K562 (cell line): ENCODE measurements around the gene SLC2A6.

Experiments used
- EGR1 ChIP-seq: fragments of 450-650 bp; conservative IDR thresholded peaks from 2 replicates; pipeline ENCODE4 v1.6.1; 2017; ENCODE audit warnings: mild to moderate bottlenecking
- ETV1 ChIP-seq: fragments of 450-650 bp; conservative IDR thresholded peaks from 2 replicates; pipeline ENCODE4 v1.6.1; 2016; ENCODE audit warnings: missing genetic modification characterization, control low read depth, low read depth, missing compliant biosample characterization
- EZH2 ChIP-seq: IDR thresholded peaks from 2 replicates; pipeline ENCODE4 v1.6.1; 2012; ENCODE audit warnings: low read depth, mild to moderate bottlenecking, inconsistent platforms, low read length, borderline replicate concordance
- GABPB2 ChIP-seq: fragments of 250-450 bp; sonication (Bioruptor Pico); conservative IDR thresholded peaks from 2 replicates; pipeline ENCODE4 v1.5.1; 2021; ENCODE audit warnings: mild to moderate bottlenecking
- RBBP5 ChIP-seq: fragments of 200-600 bp; sonication (generic); IDR thresholded peaks from 2 replicates; pipeline ENCODE4 v1.6.1; 2012; ENCODE audit warnings: borderline replicate concordance, mild to moderate bottlenecking, low read length, control low read depth, inconsistent platforms; ENCODE audit not compliant: insufficient read depth, poor library complexity, severe bottlenecking
- RCOR1 ChIP-seq, 2 experiments: IDR thresholded peaks; 2 replicates each; pipeline ENCODE4 v1.6.1; 2012; ENCODE audit warnings: low read depth in 2 of 2, low read length in 2 of 2, borderline replicate concordance in 1 of 2, improper control_type of control experiment in 1 of 2
- SMARCE1 ChIP-seq: fragments of 450-650 bp; IDR thresholded peaks from 2 replicates; pipeline ENCODE4 v1.7.1; 2016; ENCODE audit warnings: mild to moderate bottlenecking
- ZNF143 ChIP-seq: sonication (generic); formaldehyde crosslinking; IDR thresholded peaks from 2 replicates; pipeline ENCODE4 v1.9.0; 2022; ENCODE audit warnings: mild to moderate bottlenecking, missing genetic modification reagents
- ZNF24 ChIP-seq: fragments of 450-650 bp; IDR thresholded peaks from 2 replicates; pipeline ENCODE4 v1.6.1; 2016
- ZNF263 ChIP-seq: sonication (generic); formaldehyde crosslinking; IDR thresholded peaks from 2 replicates; pipeline ENCODE4 v1.8.0; 2022; ENCODE audit warnings: mild to moderate bottlenecking, missing genetic modification reagents, borderline replicate concordance
- ZSCAN32 ChIP-seq: fragments of 450-650 bp; formaldehyde crosslinking; IDR thresholded peaks from 2 replicates; pipeline ENCODE4 v1.4.0; 2020; ENCODE audit warnings: mild to moderate bottlenecking, moderate library complexity
- TF ChIP-seq, protein P1 (sequence below), 3 experiments: IDR thresholded peaks in 2 of 3; conservative IDR thresholded peaks in 1 of 3; 2 replicates each; pipeline ENCODE4 v1.5.1; 2011 to 2012; ENCODE audit warnings: low read length in 3 of 3, mild to moderate bottlenecking in 3 of 3, control low read depth in 2 of 3, improper control_type of control experiment in 1 of 3, inconsistent platforms in 1 of 3, low read depth in 1 of 3, mixed read lengths in 1 of 3, moderate library complexity in 1 of 3; ENCODE audit not compliant: insufficient read depth in 2 of 3
- TF ChIP-seq, protein P2 (sequence below), 2 experiments: fragments of 200-800 bp in 1 of 2; sonication (Bioruptor generic) in 1 of 2; sonication (generic) in 1 of 2; formaldehyde crosslinking in 1 of 2; IDR thresholded peaks in 1 of 2; conservative IDR thresholded peaks in 1 of 2; 2 replicates each; pipeline versions ENCODE4 v1.5.0 to v1.6.1; 2016 to 2020; ENCODE audit warnings: missing compliant biosample characterization in 1 of 2, missing genetic modification characterization in 1 of 2, missing genetic modification reagents in 1 of 2
- TF ChIP-seq, protein P3 (sequence below), 2 experiments: fragments of 450-650 bp; conservative IDR thresholded peaks; 2 replicates each; pipeline ENCODE4 v1.6.1; 2017; ENCODE audit warnings: mild to moderate bottlenecking in 2 of 2, moderate library complexity in 2 of 2

DNA sequence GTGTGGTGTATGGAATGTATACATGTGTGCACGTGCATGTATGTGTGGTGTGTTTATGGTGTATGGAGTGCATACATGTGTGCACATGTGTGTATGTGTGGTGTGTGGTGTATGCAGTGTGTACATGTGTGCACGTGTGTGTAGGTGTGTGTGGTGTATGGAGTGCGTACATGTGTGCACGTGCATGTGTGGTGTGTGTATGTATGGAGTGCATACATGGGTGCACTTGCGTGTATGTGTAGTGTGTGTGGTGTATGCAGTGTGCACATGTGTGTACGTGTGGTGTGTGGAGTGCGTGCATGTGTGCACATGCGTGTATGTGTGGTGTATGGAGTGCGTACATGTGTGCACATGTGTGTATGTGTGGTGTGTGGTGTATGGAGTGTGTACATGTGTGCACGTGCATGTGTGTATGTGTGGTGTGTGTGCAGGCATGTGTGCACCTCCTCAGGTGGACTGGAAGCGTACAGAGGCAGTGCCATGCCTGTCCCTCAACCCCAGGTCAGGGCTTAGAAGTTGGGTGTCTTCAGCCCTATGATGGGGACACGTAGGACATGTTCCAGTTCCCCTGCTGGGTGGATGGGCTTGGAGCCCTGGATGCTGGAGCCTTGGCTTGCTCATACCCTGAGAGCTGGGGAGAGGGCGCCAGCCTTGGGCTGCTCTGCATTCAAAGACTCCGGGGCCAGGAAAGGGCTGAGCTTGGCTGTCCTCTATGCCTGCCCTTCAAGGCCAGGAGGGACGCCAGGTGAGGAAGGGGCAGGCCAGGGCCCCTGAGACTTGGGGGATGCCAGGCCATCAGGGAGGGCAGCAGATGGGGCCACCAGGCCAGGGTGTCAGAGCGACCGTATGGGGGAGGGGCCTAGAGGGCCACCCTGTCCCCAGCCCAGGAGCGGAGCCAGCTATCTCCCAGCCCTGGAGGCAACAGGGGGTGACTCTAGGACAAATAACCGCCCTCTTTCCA lies 33.6 kb upstream of the SLC2A6 start:
- no peak for TF ChIP-seq ZNF143 (CRISPR knock-in tag)
- TF ChIP-seq ETV1 = no peak
- TF ChIP-seq ZSCAN32 = no peak
- no peak for TF ChIP-seq GABPB2 (CRISPR knock-in tag)
- TF ChIP-seq, protein P1, sequence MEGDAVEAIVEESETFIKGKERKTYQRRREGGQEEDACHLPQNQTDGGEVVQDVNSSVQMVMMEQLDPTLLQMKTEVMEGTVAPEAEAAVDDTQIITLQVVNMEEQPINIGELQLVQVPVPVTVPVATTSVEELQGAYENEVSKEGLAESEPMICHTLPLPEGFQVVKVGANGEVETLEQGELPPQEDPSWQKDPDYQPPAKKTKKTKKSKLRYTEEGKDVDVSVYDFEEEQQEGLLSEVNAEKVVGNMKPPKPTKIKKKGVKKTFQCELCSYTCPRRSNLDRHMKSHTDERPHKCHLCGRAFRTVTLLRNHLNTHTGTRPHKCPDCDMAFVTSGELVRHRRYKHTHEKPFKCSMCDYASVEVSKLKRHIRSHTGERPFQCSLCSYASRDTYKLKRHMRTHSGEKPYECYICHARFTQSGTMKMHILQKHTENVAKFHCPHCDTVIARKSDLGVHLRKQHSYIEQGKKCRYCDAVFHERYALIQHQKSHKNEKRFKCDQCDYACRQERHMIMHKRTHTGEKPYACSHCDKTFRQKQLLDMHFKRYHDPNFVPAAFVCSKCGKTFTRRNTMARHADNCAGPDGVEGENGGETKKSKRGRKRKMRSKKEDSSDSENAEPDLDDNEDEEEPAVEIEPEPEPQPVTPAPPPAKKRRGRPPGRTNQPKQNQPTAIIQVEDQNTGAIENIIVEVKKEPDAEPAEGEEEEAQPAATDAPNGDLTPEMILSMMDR (IDR thresholded peaks at IDR 0.05 in 2 of 3, conservative IDR thresholded peaks at IDR 0.05 in 1 of 3; ENCODE audit: insufficient read depth in 2 of 3, low read depth in 1 of 3, low read length in 3 of 3) = no peak
- TF ChIP-seq ZNF24 = no peak
- TF ChIP-seq, protein P2, sequence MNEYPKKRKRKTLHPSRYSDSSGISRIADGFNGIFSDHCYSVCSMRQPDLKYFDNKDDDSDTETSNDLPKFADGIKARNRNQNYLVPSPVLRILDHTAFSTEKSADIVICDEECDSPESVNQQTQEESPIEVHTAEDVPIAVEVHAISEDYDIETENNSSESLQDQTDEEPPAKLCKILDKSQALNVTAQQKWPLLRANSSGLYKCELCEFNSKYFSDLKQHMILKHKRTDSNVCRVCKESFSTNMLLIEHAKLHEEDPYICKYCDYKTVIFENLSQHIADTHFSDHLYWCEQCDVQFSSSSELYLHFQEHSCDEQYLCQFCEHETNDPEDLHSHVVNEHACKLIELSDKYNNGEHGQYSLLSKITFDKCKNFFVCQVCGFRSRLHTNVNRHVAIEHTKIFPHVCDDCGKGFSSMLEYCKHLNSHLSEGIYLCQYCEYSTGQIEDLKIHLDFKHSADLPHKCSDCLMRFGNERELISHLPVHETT (CRISPR knock-in tag; conservative IDR thresholded peaks at IDR 0.05 in 1 of 2, IDR thresholded peaks at IDR 0.05 in 1 of 2) = no peak
- TF ChIP-seq RBBP5 = no peak
- no peak for TF ChIP-seq RCOR1 (IDR thresholded peaks at IDR 0.05; ENCODE audit: borderline replicate concordance in 1 of 2, low read depth in 2 of 2, low read length in 2 of 2)
- no peak for TF ChIP-seq ZNF263 (CRISPR knock-in tag)
- TF ChIP-seq SMARCE1 = no peak
- no peak for TF ChIP-seq EZH2
- TF ChIP-seq, protein P3, sequence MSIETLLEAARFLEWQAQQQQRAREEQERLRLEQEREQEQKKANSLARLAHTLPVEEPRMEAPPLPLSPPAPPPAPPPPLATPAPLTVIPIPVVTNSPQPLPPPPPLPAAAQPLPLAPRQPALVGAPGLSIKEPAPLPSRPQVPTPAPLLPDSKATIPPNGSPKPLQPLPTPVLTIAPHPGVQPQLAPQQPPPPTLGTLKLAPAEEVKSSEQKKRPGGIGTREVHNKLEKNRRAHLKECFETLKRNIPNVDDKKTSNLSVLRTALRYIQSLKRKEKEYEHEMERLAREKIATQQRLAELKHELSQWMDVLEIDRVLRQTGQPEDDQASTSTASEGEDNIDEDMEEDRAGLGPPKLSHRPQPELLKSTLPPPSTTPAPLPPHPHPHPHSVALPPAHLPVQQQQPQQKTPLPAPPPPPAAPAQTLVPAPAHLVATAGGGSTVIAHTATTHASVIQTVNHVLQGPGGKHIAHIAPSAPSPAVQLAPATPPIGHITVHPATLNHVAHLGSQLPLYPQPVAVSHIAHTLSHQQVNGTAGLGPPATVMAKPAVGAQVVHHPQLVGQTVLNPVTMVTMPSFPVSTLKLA (conservative IDR thresholded peaks at IDR 0.05) = no peak
- TF ChIP-seq EGR1 = no peak
